Liver (tissue), 9 donors: ENCODE measurements around the gene AMMECR1. TPM values are rescaled to one million over a fixed set of nuclear protein-coding genes. Genes with fewer than 3 reads are reported as not detected.

Experiments used
- DNase-seq: peaks from one replicate; pipeline ENCODE4 v3.0.0-alpha.2; 2017; ENCODE audit warnings: low spot score
- H3K27ac ChIP-seq, 2 donors: one replicate each; pipeline ENCODE4 v1.7.0; 2013; ENCODE audit warnings: inconsistent platforms in 2 of 2, low read length in 2 of 2, control low read depth in 1 of 2, low read depth in 1 of 2, mild to moderate bottlenecking in 1 of 2
- H3K27me3 ChIP-seq, 4 donors: one replicate each; pipeline versions ENCODE4 v1.6.1 to v1.7.0; 2013; ENCODE audit warnings: low read length in 3 of 4, inconsistent platforms in 1 of 4, mild to moderate bottlenecking in 1 of 4, moderate library complexity in 1 of 4; ENCODE audit not compliant: control insufficient read depth in 4 of 4, insufficient read depth in 4 of 4
- H3K36me3 ChIP-seq, 4 donors: one replicate each; pipeline versions ENCODE4 v1.6.1 to v1.7.0; 2013; ENCODE audit warnings: low read length in 3 of 4, mild to moderate bottlenecking in 3 of 4, low read depth in 1 of 4, moderate library complexity in 1 of 4; ENCODE audit not compliant: control insufficient read depth in 4 of 4, insufficient read depth in 3 of 4
- H3K4me1 ChIP-seq, 4 donors: one replicate each; pipeline versions ENCODE4 v1.6.1 to v1.7.0; 2013; ENCODE audit warnings: low read length in 3 of 4, mild to moderate bottlenecking in 3 of 4, moderate library complexity in 1 of 4; ENCODE audit not compliant: control insufficient read depth in 4 of 4, insufficient read depth in 4 of 4
- H3K4me3 ChIP-seq, 3 donors: one replicate each; pipeline versions ENCODE4 v1.6.1 to v1.7.0; 2013; ENCODE audit warnings: low read length in 3 of 3, control low read depth in 1 of 3, low read depth in 1 of 3, mild to moderate bottlenecking in 1 of 3
- H3K9ac ChIP-seq, 2 donors: one replicate each; pipeline ENCODE4 v1.7.0; 2013; ENCODE audit warnings: low read length in 2 of 2, mild to moderate bottlenecking in 2 of 2, moderate library complexity in 2 of 2, control low read depth in 1 of 2, low read depth in 1 of 2
- H3K9me3 ChIP-seq, 4 donors: one replicate each; pipeline versions ENCODE4 v1.6.1 to v1.7.0; 2013; ENCODE audit warnings: low read length in 3 of 4; ENCODE audit not compliant: control insufficient read depth in 4 of 4
- ATF3 ChIP-seq: IDR thresholded peaks from 2 replicates; pipeline ENCODE4 v1.6.1; 2016; ENCODE audit warnings: antibody characterized with exemption
- CTCF ChIP-seq: fragments of 150-350 bp; IDR thresholded peaks from 2 replicates; pipeline ENCODE4 v1.5.1; 2017; ENCODE audit warnings: improper control_type of control experiment, low read depth, low read length; ENCODE audit not compliant: missing input control
- EGR1 ChIP-seq, 2 donors: IDR thresholded peaks; 2 replicates each; pipeline ENCODE4 v1.6.1; 2016 to 2018; ENCODE audit warnings: antibody characterized with exemption in 2 of 2, low read depth in 2 of 2
- FOXA1 ChIP-seq: IDR thresholded peaks from 2 replicates; pipeline ENCODE4 v1.6.1; 2016; ENCODE audit warnings: antibody characterized with exemption
- FOXA2 ChIP-seq: IDR thresholded peaks from 2 replicates; pipeline ENCODE4 v1.6.1; 2016; ENCODE audit warnings: antibody characterized with exemption
- GABPA ChIP-seq, 2 donors: IDR thresholded peaks in 1 of 2; conservative IDR thresholded peaks in 1 of 2; 2 replicates each; pipeline ENCODE4 v1.6.1; 2016; ENCODE audit warnings: antibody characterized with exemption in 2 of 2, mild to moderate bottlenecking in 1 of 2, moderate library complexity in 1 of 2
- HNF4A ChIP-seq, 2 donors: conservative IDR thresholded peaks; 2 replicates each; pipeline ENCODE4 v1.6.1; 2016; ENCODE audit warnings: antibody characterized with exemption in 2 of 2, mild to moderate bottlenecking in 2 of 2
- HNF4G ChIP-seq: IDR thresholded peaks from 2 replicates; pipeline ENCODE4 v1.6.1; 2016; ENCODE audit warnings: antibody characterized with exemption
- JUND ChIP-seq, 2 donors: IDR thresholded peaks; 2 replicates each; pipeline ENCODE4 v1.6.1; 2016; ENCODE audit warnings: antibody characterized with exemption in 2 of 2
- MAX ChIP-seq: IDR thresholded peaks from 2 replicates; pipeline ENCODE4 v1.6.1; 2016; ENCODE audit warnings: antibody characterized with exemption
- NR2F2 ChIP-seq: IDR thresholded peaks from 2 replicates; pipeline ENCODE4 v1.6.1; 2016; ENCODE audit warnings: antibody characterized with exemption
- RAD21 ChIP-seq, 2 donors: IDR thresholded peaks; 2 replicates each; pipeline ENCODE4 v1.6.1; 2016; ENCODE audit warnings: antibody characterized with exemption in 2 of 2, mild to moderate bottlenecking in 2 of 2
- REST ChIP-seq: IDR thresholded peaks from 2 replicates; pipeline ENCODE4 v1.6.1; 2016; ENCODE audit warnings: antibody characterized with exemption, mild to moderate bottlenecking
- RXRA ChIP-seq, 2 donors: IDR thresholded peaks; 2 replicates each; pipeline ENCODE4 v1.6.1; 2017 to 2018; ENCODE audit warnings: antibody characterized with exemption in 2 of 2, mild to moderate bottlenecking in 1 of 2
- SP1 ChIP-seq: IDR thresholded peaks from 2 replicates; pipeline ENCODE4 v1.6.1; 2018; ENCODE audit warnings: antibody characterized with exemption, mild to moderate bottlenecking
- TAF1 ChIP-seq: conservative IDR thresholded peaks from 2 replicates; pipeline ENCODE4 v1.6.1; 2016; ENCODE audit warnings: antibody characterized with exemption, mild to moderate bottlenecking
- YY1 ChIP-seq: IDR thresholded peaks from 2 replicates; pipeline ENCODE4 v1.6.1; 2016; ENCODE audit warnings: antibody characterized with exemption, mild to moderate bottlenecking
- ZBTB33 ChIP-seq: IDR thresholded peaks from 2 replicates; pipeline ENCODE4 v1.6.1; 2016; ENCODE audit warnings: antibody characterized with exemption
- whole genome bisulfite sequencing: extraction: QIAGEN DNeasy Blood & Tissue Kit; methylation state at CpG from one replicate; pipeline ENCODE4 v1.1.7; 2013; 5-methylcytosine and 5-hydroxymethylcytosine counted together
- polyA plus RNA-seq, 2 donors: library from polyadenylated mRNA; stranded (reverse) in 1 of 2; unstranded in 1 of 2; fragments of 200-250 nt in 1 of 2; fragments of >200 nt in 1 of 2; fragmentation: Nextera tagmentation in 1 of 2; extraction: Ambion mirVana in 1 of 2; gene quantifications; one replicate each; pipeline versions ENCODE4 v1.2.1 to v1.2.3, GENCODE V29; 2013 to 2015
- total RNA-seq, 2 donors: library from RNA; depleted of rRNA; stranded (reverse); fragments of >200 nt; gene quantifications; one replicate each; pipeline ENCODE4 v1.2.3, GENCODE V29; 2014
- donor health status: healthy.
- donor health status: healthy.
- donor health status: healthy.
- donor health status: healthy.
- donor health status: healthy.

Gene AMMECR1
- total and polyA plus RNA-seq, 4 donors = 1.7 to 30.9 (median 3.6) TPM

- Histone ChIP-seq H3K9ac (no peak overlapping the region), H3K9me3 (no peaks in the 10 kb centered on the region), H3K27ac (no peak overlapping the region), H3K4me3 (no peak overlapping the region), H3K27me3 (no peaks in the 10 kb centered on the region), H3K36me3 (no peaks in the 10 kb centered on the region), H3K4me1 (no peaks in the 10 kb centered on the region)
- TF ChIP-seq HNF4G = no peak
- no peak for TF ChIP-seq FOXA2
- no peak for DNase-seq
- WGBS = 51% methylated on average over 2 of the region's 2 CpGs
These were observed 158.0 kb downstream of the AMMECR1 start for GRCh38 chrX:110159865-110160264.

- Histone ChIP-seq H3K4me1 (no peaks in the 10 kb centered on the region), H3K27ac (no peak overlapping the region), H3K27me3 (no peaks in the 10 kb centered on the region), H3K36me3 (no peaks in the 10 kb centered on the region), H3K9ac (no peak overlapping the region), H3K9me3 (no peaks in the 10 kb centered on the region), H3K4me3 (no peak overlapping the region)
- WGBS = 83% methylated on average over 7 of the region's 7 CpGs
- DNase-seq = no peak
- TF ChIP-seq YY1 (no peak), JUND (IDR thresholded peaks at IDR 0.05) (no peak), CTCF (no peak), RAD21 (IDR thresholded peaks at IDR 0.05) (no peak), HNF4G (no peak)
These were observed 158.7 kb downstream of the AMMECR1 start for GRCh38 chrX:110159235-110159634.

GRCh38 chrX:110157444-110157843 is 160.4 kb downstream of the AMMECR1 start:
- no peak for DNase-seq
- TF ChIP-seq RAD21 (IDR thresholded peaks at IDR 0.05) = no peak
- TF ChIP-seq YY1 = no peak
- TF ChIP-seq EGR1 (IDR thresholded peaks at IDR 0.05; ENCODE audit: low read depth in 2 of 2) = no peak
- TF ChIP-seq GABPA (IDR thresholded peaks at IDR 0.05 in 1 of 2, conservative IDR thresholded peaks at IDR 0.05 in 1 of 2) = no peak
- no peak for TF ChIP-seq ZBTB33
- TF ChIP-seq JUND (IDR thresholded peaks at IDR 0.05) = no peak
- TF ChIP-seq HNF4A (conservative IDR thresholded peaks at IDR 0.05) = no peak
- TF ChIP-seq FOXA2 = no peak
- TF ChIP-seq MAX = no peak
- TF ChIP-seq RXRA (IDR thresholded peaks at IDR 0.05) = no peak
- no peak for TF ChIP-seq SP1
- TF ChIP-seq REST = no peak
- no peak for TF ChIP-seq FOXA1
- no peak for TF ChIP-seq ATF3
- no peak for TF ChIP-seq NR2F2
- TF ChIP-seq CTCF = no peak
- TF ChIP-seq HNF4G = no peak
- TF ChIP-seq TAF1 = no peak
- Histone ChIP-seq H3K9me3 (no peaks in the 10 kb centered on the region), H3K27me3 (no peaks in the 10 kb centered on the region), H3K27ac (no peak overlapping the region), H3K4me1 (no peaks in the 10 kb centered on the region), H3K36me3 (no peaks in the 10 kb centered on the region), H3K4me3 (no peak overlapping the region), H3K9ac (no peak overlapping the region)
- 98% methylated on average over 1 of the region's 1 CpG for WGBS
